Mucosa of gallbladder (tissue), 1 donor: ENCODE measurements around the gene KIF1A. TPM values are rescaled to one million over a fixed set of nuclear protein-coding genes. Genes with fewer than 3 reads are reported as not detected.
"Not testable (repeated sequence)": the region's sequence is repeated elsewhere in the genome, so short reads cannot be mapped to it uniquely, and the experiment has no call there.

Source experiments
- DNase-seq: peaks from one replicate; pipeline ENCODE4 v3.0.0-alpha.2; 2020; ENCODE audit warnings: low spot score
- total RNA-seq: library from RNA; stranded (reverse); gene quantifications from one replicate; pipeline ENCODE4 v1.2.1, GENCODE V29; 2021
- donor health status: DM: no; HTN: no; CAD: no.

Gene KIF1A
- total RNA-seq, 1 donor from 2014 or later = 1.6 TPM

DNA sequence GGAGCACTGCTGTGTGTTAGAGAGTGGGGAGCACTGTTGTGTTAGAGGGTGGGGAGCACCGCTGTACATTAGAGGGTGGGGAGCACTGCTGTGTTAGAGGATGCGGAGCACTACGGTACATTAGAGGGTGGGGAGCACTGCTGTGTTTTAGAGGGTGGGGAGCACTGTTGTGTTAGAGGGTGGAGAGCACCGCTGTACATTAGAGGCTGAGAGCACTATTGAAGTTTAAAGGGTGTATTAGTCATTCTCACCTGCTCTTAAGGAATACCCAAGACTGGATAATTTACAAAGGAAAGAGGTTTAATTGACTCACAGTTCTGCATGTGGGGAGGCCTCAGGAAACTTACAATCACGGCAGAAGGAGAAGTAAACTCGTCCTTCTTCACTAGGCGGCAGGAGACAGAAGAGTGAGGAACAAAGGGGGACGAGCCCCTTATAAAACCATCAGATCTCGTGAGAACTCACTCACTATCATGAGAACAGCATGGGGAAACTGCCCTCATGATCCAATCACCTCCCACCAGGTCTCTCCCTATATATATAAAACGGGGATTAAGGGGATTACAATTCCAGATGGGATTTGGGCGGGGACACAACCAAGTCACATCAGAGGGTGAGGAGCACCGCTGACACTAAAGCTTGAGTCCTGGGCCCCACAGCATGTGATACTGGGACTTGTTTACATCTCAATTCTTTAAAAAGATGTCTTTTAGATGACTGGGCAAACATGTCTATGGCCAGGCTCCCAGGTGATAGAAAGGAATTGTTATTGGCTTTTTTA lies 29.1 kb upstream of the KIF1A start:
- no peak for DNase-seq

- DNase-seq = no peak
These were observed 27.8 kb upstream of the KIF1A start for GRCh38 chr2:240847817-240848216.

DNA sequence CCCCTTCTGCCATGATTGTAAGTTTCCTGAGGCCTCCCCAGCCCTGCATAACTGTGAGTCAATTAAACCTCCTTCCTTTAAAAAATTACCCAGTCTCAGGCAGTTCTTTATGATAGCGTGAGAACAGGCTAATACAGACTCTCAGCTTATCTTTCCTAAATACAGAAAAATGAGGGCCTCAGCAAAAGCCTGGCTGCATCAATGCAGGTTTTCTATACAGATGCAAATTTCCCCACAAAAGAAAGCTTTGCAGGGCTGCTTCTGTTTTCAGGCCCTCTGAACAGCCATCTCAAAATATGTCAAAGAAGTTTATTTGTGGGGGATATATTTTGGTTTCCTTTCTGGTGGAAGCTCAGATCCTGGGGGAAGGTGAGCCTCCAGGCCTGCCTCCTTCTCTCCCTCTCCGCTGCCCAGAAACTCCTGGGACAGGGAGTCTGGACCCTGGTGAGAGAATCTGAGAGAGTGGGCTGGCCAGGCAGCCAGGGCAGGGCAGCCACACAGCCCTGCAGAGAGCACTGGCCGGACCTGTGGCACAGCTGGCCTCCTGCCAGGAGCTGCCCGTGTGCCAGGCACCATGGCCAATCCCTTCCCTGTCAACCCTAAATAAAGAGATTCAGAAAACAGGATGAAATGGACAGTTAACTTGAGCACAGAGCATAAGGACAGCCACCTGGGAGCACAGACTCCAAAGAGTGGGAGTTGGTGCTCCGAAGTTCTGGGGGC lies 27.0 kb upstream of the KIF1A start:
- no peak for DNase-seq

DNA sequence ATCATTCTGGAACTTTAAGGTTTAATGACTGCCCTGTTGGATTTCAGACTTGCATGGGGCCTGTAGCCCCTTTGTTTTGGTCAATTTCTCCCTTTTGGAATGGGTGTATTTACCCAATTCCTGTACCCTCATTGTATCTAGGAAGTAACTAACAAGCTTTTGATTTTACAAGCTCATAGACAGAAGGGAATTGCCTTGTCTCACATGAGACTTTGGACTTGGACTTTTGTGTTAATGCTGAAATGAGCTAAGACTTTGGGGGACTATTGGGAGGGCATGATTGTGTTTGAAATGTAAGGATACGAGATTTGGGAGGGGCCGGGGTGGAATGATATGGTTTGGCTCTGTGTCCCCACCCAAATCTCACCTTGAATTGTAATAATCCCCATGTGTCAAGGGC lies 26.3 kb upstream of the KIF1A start:
- not testable (repeated sequence) for DNase-seq

DNA sequence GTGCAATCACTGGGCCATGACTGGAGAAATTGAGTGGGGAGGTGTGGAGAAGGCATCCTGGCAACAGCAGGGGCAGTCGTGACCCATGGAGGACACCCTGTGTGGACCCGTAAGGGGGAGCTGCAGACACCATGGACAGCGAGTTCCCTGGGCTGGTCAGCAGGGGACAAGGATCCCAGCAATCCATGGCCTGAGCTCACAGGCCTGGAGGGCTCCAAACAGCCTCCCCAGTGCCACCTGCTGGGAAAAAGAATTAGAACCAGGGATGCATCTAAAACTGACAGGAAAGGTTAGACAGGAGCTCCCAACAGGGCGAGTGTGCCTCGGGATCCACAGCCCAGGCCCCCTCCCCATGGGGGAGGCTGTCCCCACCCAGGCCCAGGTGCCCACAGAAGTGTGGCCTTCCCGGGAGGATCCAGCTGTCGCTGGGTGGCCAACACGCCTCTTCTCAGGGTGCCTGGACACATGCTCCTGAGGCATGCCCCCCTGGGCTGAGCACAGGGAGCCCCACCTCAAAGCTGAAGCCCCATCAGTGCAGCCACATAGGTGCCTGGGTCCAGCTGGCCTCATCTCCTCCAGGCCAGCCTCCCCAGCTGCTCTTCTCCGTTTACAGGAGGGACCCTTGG lies 20.5 kb upstream of the KIF1A start:
- peak; percentile 59 for DNase-seq

GRCh38 chr2:240839152-240840143 lies 19.4 kb upstream of the KIF1A start:
- no peak for DNase-seq

DNA sequence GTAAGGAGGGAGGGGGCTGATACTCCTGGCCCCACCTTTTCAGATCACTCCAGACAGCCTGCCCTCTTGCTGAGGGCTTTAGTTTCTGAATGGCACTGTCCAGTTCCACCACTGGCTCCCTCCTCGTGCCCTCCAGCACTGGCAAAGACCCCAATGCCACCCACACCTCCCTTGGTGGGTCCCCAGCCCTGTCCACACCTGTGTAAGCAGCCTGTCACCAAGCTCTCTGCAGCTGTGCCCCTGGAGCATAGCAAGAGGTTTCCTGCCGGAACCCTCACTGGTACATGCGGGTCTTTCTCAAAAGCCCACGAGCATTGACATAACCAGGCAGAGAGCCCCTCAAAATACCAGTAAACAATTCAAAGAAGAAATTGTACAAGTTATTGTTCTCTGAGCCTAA lies 17.6 kb upstream of the KIF1A start:
- no peak for DNase-seq

DNA sequence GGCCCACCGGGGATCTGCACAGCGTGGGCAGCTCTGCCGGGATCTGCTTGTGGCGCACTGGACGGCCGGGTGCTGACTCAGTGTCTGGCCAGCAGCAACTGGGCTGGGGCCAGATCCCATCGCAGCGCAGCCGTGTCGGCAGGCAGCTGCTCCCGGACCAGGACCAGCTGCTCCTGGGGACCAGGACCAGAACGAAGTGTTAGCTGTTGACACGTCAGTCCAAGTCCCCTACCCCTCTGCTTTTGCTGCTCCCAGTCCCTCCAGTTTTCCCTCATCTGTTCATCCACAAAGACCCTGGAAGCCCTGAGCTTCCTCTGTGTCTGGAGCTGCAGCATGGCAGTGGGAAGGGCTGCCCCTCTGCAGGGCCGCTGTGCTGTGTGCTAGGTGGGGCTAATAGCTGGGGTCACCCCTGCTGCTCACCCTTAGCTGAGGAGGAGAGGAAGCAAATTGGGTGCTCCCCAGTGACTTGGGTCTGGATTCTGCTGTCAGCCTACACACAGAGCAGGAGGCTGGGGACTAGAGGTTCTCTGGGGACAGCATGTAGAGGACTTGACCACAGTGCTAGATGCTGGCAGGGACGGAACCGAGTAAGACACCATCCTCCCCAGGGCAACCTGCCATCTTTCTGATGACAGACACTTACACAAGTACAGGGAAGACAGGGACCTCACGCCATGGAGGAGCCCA lies 16.9 kb upstream of the KIF1A start:
- DNase-seq = peak; percentile 39

- no peak for DNase-seq
These were observed 15.5 kb upstream of the KIF1A start for GRCh38 chr2:240835528-240835927.

- no peak for DNase-seq
These were observed 14.5 kb upstream of the KIF1A start for GRCh38 chr2:240834377-240834975.

DNA sequence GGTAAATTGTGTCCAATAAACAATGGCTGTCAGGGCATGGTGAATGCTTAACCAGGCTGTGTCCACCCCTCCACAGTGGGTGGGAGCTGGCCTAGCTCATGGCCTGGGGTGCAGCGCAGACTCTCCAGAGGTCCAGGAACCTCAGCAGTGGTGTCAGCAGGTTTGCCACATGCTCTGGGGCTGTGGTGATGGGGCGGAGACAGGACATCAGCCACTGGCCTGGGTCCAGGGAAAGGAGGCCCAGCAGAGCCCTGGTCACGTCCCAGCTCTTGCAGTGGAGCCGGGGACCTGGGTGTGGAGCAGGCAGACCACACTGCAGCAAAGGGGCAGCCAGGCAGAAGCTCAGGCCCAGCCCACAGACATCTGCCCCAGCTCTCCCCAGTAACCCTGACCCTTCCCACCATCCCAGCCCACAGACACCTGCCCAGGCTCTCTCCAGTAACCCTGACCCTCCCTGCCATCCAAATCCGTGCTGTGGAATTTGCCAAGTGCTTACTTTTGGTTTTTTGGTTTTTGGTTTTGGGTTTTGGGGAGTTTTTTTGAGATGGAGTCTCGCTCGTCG lies 13.8 kb upstream of the KIF1A start:
- no peak for DNase-seq

GRCh38 chr2:240832921-240833494 lies 13.0 kb upstream of the KIF1A start:
- no peak for DNase-seq

- peak; percentile 93 for DNase-seq
These were observed 12.2 kb upstream of the KIF1A start for GRCh38 chr2:240832205-240832727.

- DNase-seq = no peak
These were observed 11.7 kb upstream of the KIF1A start for GRCh38 chr2:240831594-240832204.

GRCh38 chr2:240825476-240825875 lies 5.5 kb upstream of the KIF1A start:
- DNase-seq = no peak

DNA sequence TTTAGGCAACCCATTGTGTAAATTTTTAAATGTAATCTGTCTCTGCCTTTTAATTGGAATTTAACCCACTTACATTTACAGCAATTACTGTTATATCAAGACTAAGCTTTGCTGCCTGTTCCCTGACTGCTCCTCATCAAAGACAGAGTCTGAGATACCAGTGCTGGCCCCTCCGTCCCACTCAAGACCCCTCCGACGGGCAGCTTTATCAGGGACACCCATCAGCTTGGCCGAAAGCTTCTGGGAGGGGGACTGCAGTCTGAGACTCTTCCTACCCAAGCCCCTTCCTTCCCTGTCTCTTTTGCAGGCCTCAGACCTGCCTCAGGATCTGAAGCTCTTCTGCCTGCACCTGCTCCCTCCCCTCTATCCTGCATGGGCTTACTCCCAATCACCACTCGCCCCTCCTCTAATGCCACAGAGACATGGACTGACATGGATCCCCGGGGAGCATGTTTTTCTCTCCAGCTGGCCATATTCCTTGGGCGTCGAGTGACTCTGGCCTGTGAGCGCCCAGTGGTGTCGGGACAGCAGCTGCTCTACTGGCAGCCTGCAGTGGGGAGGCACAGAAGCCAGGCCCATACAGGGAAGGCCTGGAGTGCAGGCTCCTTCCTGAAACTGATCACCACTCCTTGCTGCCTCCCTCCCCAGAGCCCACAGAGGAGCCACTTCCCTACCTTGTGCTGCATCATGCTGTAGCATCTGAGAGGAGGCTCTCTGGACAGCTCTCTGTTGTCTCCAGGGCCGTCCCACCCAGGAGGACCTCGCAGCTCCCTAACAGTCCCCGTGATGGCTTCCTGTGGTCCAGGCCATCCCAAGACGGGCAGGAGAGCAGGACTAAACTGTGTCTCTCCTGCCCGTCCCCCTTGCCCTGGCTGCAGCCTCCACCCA lies 3.7 kb upstream of the KIF1A start:
- no peak for DNase-seq

- DNase-seq = no peak
These were observed 2.3 kb upstream of the KIF1A start for GRCh38 chr2:240822280-240822847.

GRCh38 chr2:240821429-240821778 lies 1.4 kb upstream of the KIF1A start:
- no peak for DNase-seq
